ENCODE data around the gene OSBPL2.

OSBPL2 gene

DNA sequence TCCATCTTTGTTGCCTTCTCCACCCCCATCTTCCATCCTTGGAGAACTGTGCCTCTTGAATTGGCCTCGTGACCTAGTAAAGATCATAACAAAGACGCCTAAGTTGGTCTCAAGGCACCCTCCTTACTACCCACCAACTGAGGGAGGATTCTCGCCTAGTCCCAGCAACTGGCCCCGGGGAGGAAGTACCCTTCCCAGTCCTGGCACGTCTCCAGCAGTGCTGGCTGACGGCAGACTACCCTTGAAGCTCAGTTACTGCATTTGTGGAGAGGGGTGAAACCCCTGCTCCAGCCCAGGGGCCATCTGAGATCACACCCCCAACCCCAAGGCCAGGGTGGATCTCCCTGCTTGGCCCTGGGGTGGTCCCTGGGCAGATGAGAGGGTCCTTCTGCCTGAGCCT is 2.1 kb upstream of the OSBPL2 start:
- ChIA-PET POLR2A (ENCODE audit: low non-redundant PET) (interaction anchor here (0.5 kb wide), 1 partner anchor 12 kb away, joined by 3 read pairs; no protein-coding TSS in a partner anchor), CTCF (interaction anchor here (1.3 kb wide), 1 partner anchor 10 kb away, joined by 3 read pairs; no protein-coding TSS in a partner anchor)
- H3K27ac ChIP-seq = no peak overlapping the region
- no peak for DNase-seq (ENCODE audit: low spot score)
- TF ChIP-seq CTCF (conservative IDR thresholded peaks at IDR 0.05; ENCODE audit: low read depth) = no peak

DNA sequence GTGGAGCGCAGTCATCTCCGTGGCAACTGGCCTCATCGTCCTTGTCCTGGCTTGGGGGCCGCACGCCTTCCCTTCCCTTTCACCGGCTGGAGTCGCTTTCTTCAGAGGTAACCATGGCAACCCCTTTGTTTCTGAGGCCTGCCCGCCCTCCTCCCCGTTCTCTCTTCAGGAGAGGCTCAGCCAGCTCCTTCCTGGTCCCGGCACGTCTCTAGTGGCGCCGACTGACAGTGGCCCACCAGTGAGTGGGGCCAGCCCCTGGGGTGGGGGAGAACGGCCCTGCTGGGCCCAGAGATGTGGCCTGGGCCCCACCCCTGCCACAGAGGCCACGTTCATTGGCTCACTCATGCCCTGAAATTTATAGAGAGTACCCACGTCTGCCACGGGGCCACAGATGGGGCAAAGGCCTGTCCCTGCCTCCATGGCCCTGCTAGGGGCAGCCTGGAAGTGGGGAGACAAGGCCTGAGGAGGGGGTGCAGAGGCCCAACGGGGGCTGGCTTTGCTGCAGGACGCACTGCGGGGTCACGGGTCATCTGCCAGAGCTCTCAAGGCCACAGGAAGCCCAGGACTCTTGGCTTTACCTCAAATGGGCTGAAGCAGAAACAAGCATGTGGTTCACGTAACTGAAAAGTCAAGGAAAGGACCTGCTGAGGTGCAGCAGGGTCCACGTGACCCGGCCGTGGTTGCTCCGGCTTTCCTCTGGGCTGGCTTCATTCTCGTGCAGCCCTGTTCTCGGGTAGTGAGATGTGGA is 1.4 kb upstream of the OSBPL2 start:
- no peak for TF ChIP-seq CTCF (conservative IDR thresholded peaks at IDR 0.05; ENCODE audit: low read depth)
- DNase-seq (ENCODE audit: low spot score) = no peak
- peak overlapping the region; percentile 77 for H3K27ac ChIP-seq
- CTCF ChIA-PET = interaction anchor here (1.3 kb wide), 1 partner anchor 11 kb away, joined by 3 read pairs; no protein-coding TSS in a partner anchor
- POLR2A ChIA-PET (ENCODE audit: low non-redundant PET) = no interaction called here

DNA sequence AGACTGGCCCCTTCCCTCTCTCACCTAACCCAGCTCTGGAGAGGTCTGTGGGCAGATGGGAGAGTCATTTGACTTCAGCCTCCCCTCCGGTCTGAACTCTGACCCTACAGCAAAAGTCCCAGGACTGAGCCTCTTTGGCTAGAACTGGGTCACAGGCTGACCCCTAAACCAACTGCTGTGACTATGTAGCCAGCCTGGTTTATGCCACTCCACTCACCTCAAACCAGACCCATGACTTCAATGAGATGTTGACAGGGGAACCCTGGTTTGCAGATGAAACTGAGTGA is 864 bp upstream of the OSBPL2 start:
- no peak for TF ChIP-seq CTCF (conservative IDR thresholded peaks at IDR 0.05; ENCODE audit: low read depth)
- H3K27ac ChIP-seq = peak overlapping the region; percentile 77
- POLR2A ChIA-PET (ENCODE audit: low non-redundant PET) = no interaction called here
- CTCF ChIA-PET = interaction anchor here (0.7 kb wide), 1 partner anchor 1531 kb away, joined by 3 read pairs; no protein-coding TSS in a partner anchor
- DNase-seq (ENCODE audit: low spot score) = no peak

DNA sequence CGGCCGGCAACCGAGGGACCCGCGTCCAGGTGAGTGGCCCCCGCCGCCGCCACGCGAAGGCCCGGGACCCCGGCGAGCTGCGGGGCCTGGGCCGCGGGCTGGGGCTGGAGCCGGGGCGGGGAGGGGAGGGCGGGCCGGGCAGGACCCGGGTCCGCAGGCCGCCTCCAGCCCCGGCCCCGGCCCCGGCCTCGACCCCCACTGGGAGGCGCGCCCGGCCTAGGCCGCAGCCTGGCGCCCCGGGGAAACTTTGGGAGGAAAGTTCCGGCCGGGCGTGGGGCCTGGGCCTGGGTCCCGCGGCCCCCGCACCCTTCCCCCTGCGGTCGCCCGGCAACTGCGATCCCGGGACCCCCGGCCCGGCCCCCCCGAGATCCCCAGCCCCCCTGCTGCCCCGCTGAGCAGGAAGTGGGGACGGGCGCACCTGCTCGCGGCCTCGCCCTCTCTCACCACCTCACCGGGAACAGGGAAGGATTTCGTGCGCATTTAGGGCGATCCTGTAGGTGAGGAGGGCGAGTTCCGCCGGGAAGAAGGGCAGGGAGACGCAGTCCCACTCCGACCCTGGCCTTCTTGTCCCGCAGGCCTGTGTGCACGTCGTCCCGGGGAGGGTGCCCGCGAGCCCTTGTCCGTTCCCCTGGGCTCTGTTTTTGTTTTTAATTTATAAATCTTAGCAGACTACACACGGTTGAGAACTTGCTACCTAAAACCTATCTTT is 402 bp downstream of the OSBPL2 start:
- peak; percentile 78 for DNase-seq (ENCODE audit: low spot score)
- H3K27ac ChIP-seq = peak overlapping the region; percentile 77
- no peak for TF ChIP-seq CTCF (conservative IDR thresholded peaks at IDR 0.05; ENCODE audit: low read depth)
- CTCF ChIA-PET = interaction anchor here (0.6 to 1.1 kb wide), 2 partner anchors 30 to 953 kb away, joined by 3 to 4 read pairs; no protein-coding TSS in a partner anchor
- POLR2A ChIA-PET (ENCODE audit: low non-redundant PET) = no interaction called here

- peak; percentile 49 for DNase-seq (ENCODE audit: low spot score)
- no peak for TF ChIP-seq CTCF (conservative IDR thresholded peaks at IDR 0.05; ENCODE audit: low read depth)
- ChIA-PET POLR2A (ENCODE audit: low non-redundant PET) (no interaction called here), CTCF (interaction anchor here (1.1 kb wide), 1 partner anchor 30 kb away, joined by 4 read pairs; no protein-coding TSS in a partner anchor)
- peak overlapping the region; percentile 77 for H3K27ac ChIP-seq
Observed at GRCh38 chr20:62239278-62239879, 1.1 kb downstream of the OSBPL2 start.

- TF ChIP-seq CTCF (conservative IDR thresholded peaks at IDR 0.05; ENCODE audit: low read depth) = no peak
- CTCF ChIA-PET = interaction anchor here (1.1 kb wide), 1 partner anchor 31 kb away, joined by 4 read pairs; no protein-coding TSS in a partner anchor
- no peak for DNase-seq (ENCODE audit: low spot score)
- POLR2A ChIA-PET (ENCODE audit: low non-redundant PET) = interaction anchor here (1.1 kb wide), 1 partner anchor 53 kb away, joined by 3 read pairs; no protein-coding TSS in a partner anchor
- peak overlapping the region; percentile 77 for H3K27ac ChIP-seq
Observed at GRCh38 chr20:62240020-62240685, 1.8 kb downstream of the OSBPL2 start.
